ENCODE measurements around the gene TCEANC2. TPM values are rescaled to one million over a fixed set of nuclear protein-coding genes. Genes with fewer than 3 reads are reported as not detected.
"Not testable (repeated sequence)": the region's sequence is repeated elsewhere in the genome, so short reads cannot be mapped to it uniquely, and the experiment has no call there.

TCEANC2 gene
- total RNA-seq, 4 donors from 2014 or later: 3.0 to 9.0 (median 5.5) TPM

DNA sequence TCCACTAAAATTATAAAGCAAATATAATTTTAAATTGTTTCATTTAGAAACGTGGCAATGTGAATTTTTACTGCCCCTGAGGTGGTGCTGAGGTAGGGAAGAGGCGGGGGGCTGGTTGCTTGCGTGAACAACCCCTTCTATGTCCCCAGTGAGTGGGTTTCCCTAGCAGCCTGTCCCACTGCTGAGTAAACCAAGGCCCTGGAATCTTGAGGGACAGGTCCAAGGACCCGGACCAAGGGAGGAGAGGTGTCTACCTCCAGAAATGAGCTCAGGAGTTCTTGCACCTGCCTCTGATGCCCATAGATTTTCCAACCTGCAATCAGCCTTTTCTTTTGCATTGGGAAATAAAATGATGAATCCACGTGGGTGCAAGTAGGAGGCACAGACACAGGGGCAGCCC lies 34.8 kb upstream of the TCEANC2 start:
- no peak for TF ChIP-seq POLR2A (IDR thresholded peaks at IDR 0.05)
- TF ChIP-seq CTCF (IDR thresholded peaks at IDR 0.05): no peak
- TF ChIP-seq EP300 (IDR thresholded peaks at IDR 0.05): no peak
- Histone ChIP-seq H3K36me3 (no peaks in the 10 kb centered on the region), H3K4me1 (no peaks in the 10 kb centered on the region), H3K4me3 (no peak overlapping the region), H3K27ac (no peak overlapping the region), H3K9me3 (no peaks in the 10 kb centered on the region), H3K27me3 (no peaks in the 10 kb centered on the region)
- 65 to 66% methylated on average over 5 of the region's 5 CpGs for WGBS, 2 donors
- no peak for DNase-seq (ENCODE audit: low spot score in 2 of 2)

GRCh38 chr1:54019562-54020176 lies 33.7 kb upstream of the TCEANC2 start:
- H3K36me3 ChIP-seq; H3K27ac ChIP-seq; H3K4me3 ChIP-seq; H3K27me3 ChIP-seq; H3K9me3 ChIP-seq; H3K4me1 ChIP-seq; DNase-seq (ENCODE audit: low spot score in 2 of 2): not testable (repeated sequence)
- 84% methylated on average over 10 of the region's 10 CpGs for WGBS, 2 donors

DNA sequence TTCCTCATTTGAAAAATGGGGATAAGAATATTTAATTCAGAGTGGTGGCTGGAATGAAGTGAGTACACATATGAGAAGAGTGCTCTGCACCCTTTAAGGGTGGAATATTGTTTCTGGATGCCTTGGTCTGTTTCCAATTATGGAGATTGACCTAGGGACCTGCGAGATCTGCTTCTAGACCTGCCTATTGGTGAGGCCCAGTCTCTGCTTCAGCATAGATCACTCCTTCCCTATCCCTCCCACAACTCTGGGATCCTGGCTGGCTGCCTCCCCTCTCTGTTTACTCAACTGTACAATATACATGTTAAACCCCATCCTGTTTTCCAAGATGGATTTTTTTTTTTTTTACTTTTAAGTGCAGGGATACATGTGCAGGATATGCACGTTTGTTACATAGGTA lies 29.1 kb upstream of the TCEANC2 start:
- no peaks in the 10 kb centered on the region for H3K27me3 ChIP-seq
- peaks cover 0 to 13% (median 3%) of the 10 kb centered on the region in 4 donors for H3K4me1 ChIP-seq
- 63% methylated on average over 2 of the region's 2 CpGs for WGBS, 2 donors
- no peak for DNase-seq (ENCODE audit: low spot score in 2 of 2)
- no peak for TF ChIP-seq POLR2A (IDR thresholded peaks at IDR 0.05)
- TF ChIP-seq EP300 (IDR thresholded peaks at IDR 0.05): no peak
- no peak for TF ChIP-seq CTCF (IDR thresholded peaks at IDR 0.05)
- no peak overlapping the region for H3K27ac ChIP-seq
- H3K9me3 ChIP-seq: no peaks in the 10 kb centered on the region
- H3K4me3 ChIP-seq: no peak overlapping the region
- peaks cover 0 to 4% (median 0%) of the 10 kb centered on the region in 3 donors for H3K36me3 ChIP-seq

- WGBS, 2 donors: 75 to 100% methylated on average over 1 of the region's 1 CpG
- not testable (repeated sequence) for H3K27me3 ChIP-seq; H3K9me3 ChIP-seq; DNase-seq (ENCODE audit: low spot score in 2 of 2); H3K4me3 ChIP-seq; H3K36me3 ChIP-seq; H3K27ac ChIP-seq
- H3K4me1 ChIP-seq: peaks cover 0 to 13% (median 3%) of the 10 kb centered on the region in 4 donors
Observed at GRCh38 chr1:54024811-54025210, 28.6 kb upstream of the TCEANC2 start.

GRCh38 chr1:54027848-54028247 lies 25.6 kb upstream of the TCEANC2 start:
- no peak for DNase-seq (ENCODE audit: low spot score in 2 of 2)
- Histone ChIP-seq H3K27ac (no peak overlapping the region), H3K9me3 (no peaks in the 10 kb centered on the region), H3K4me3 (no peak overlapping the region), H3K27me3 (no peaks in the 10 kb centered on the region), H3K36me3 (peaks cover 0 to 39% (median 4%) of the 10 kb centered on the region in 3 donors), H3K4me1 (peaks cover 0 to 13% (median 3%) of the 10 kb centered on the region in 4 donors)
- 92 to 96% methylated on average over 5 of the region's 5 CpGs for WGBS, 2 donors
- TF ChIP-seq POLR2A (IDR thresholded peaks at IDR 0.05) (no peak), CTCF (IDR thresholded peaks at IDR 0.05) (no peak), EP300 (IDR thresholded peaks at IDR 0.05) (no peak)

DNA sequence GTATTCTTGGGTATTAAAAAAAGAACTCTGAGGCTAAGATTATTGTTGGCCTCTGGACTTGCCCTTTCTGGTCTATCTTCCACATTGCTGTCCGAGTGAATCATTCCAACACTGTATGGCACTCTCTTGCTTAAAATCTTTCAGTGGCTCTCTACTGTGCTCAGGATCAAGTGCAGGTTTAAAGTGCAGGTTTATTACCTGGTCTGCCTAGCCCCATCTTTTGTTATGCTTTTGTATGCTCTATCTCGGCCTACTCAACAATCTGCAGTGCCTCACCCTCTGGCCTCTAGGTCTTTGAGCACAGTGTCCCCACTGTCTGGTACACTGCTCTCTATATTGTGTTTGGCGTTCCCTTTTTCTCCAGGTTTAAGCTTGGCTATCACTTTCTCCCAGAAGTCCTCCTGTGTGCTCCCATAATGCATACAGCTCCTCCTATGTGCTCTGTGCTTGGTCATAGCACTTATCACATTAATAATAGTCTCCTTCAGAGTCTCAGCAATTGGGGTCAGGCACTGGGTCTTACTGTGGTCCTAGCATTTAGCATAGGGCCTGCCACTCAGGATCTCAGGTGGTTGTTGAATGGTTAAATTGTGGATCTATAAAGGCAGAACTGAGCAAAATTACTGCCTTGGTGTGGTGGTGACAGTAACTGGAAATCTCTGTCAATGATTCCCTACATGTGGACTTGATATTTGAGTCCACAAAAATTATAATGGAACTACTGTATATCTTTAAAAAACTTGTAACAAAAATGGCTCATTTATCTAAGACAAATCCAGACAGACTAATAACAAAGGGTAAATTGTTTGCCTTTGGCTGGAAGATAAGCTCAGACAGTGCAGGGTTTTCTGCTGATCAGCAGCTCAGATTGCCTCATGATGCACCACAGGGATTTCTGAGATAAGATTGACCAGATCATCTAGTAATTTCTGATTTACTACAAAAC lies 24.8 kb upstream of the TCEANC2 start:
- TF ChIP-seq CTCF (IDR thresholded peaks at IDR 0.05) (no peak), EP300 (IDR thresholded peaks at IDR 0.05) (no peak), POLR2A (IDR thresholded peaks at IDR 0.05) (no peak)
- H3K4me3 ChIP-seq: no peak overlapping the region
- peaks cover 0 to 13% (median 3%) of the 10 kb centered on the region in 4 donors for H3K4me1 ChIP-seq
- peaks cover 0 to 47% (median 4%) of the 10 kb centered on the region in 3 donors for H3K36me3 ChIP-seq
- DNase-seq (ENCODE audit: low spot score in 2 of 2): no peak
- WGBS, 2 donors: 61 to 65% methylated on average over 3 of the region's 3 CpGs
- no peaks in the 10 kb centered on the region for H3K9me3 ChIP-seq
- H3K27me3 ChIP-seq: no peaks in the 10 kb centered on the region
- H3K27ac ChIP-seq: no peak overlapping the region
